GM21381 (cell line): ENCODE data around the gene MEX3A.

Experiments used
- ATAC-seq: cut with Tn5 transposase; IDR thresholded peaks from one replicate; pipeline ENCODE4 v1.9.1; 2021; ENCODE audit warnings: mild to moderate bottlenecking, moderate library complexity; ENCODE audit not compliant: unreplicated experiment

MEX3A gene

GRCh38 chr1:156104065-156104810 lies 22.0 kb upstream of the MEX3A start:
- ATAC-seq = no peak

- no peak for ATAC-seq
Observed at GRCh38 chr1:156103521-156103947, 21.3 kb upstream of the MEX3A start.

- ATAC-seq = no peak
Observed at GRCh38 chr1:156102633-156103511, 20.6 kb upstream of the MEX3A start.

- ATAC-seq = no peak
Observed at GRCh38 chr1:156101880-156102279, 19.6 kb upstream of the MEX3A start.

- ATAC-seq = no peak
Observed at GRCh38 chr1:156100205-156100995, 18.1 kb upstream of the MEX3A start.

GRCh38 chr1:156099282-156099681 lies 17.0 kb upstream of the MEX3A start:
- ATAC-seq = no peak

GRCh38 chr1:156098784-156099183 lies 16.5 kb upstream of the MEX3A start:
- no peak for ATAC-seq

- peak; percentile 5 for ATAC-seq
Observed at GRCh38 chr1:156097499-156098178, 15.4 kb upstream of the MEX3A start.

GRCh38 chr1:156096640-156097391 lies 14.6 kb upstream of the MEX3A start:
- peak; percentile 58 for ATAC-seq

GRCh38 chr1:156095906-156096508 lies 13.7 kb upstream of the MEX3A start:
- ATAC-seq = no peak

GRCh38 chr1:156091610-156092009 lies 9.3 kb upstream of the MEX3A start:
- ATAC-seq = no peak

- no peak for ATAC-seq
Observed at GRCh38 chr1:156090840-156091188, 8.5 kb upstream of the MEX3A start.

- no peak for ATAC-seq
Observed at GRCh38 chr1:156090138-156090839, 8.0 kb upstream of the MEX3A start.

- no peak for ATAC-seq
Observed at GRCh38 chr1:156089704-156090103, 7.4 kb upstream of the MEX3A start.

- no peak for ATAC-seq
Observed at GRCh38 chr1:156086256-156086662, 4.0 kb upstream of the MEX3A start.

GRCh38 chr1:156083800-156084790 lies 1.8 kb upstream of the MEX3A start:
- no peak for ATAC-seq

GRCh38 chr1:156081917-156082308 lies 352 bp downstream of the MEX3A start:
- no peak for ATAC-seq
